Measurements from ENCODE around the gene DLX2. TPM values are rescaled to one million over a fixed set of nuclear protein-coding genes. Genes with fewer than 3 reads are reported as not detected.

DLX2 gene
- total and polyA plus RNA-seq, 9 donors = 0.12 TPM; not detected in 8

DNA sequence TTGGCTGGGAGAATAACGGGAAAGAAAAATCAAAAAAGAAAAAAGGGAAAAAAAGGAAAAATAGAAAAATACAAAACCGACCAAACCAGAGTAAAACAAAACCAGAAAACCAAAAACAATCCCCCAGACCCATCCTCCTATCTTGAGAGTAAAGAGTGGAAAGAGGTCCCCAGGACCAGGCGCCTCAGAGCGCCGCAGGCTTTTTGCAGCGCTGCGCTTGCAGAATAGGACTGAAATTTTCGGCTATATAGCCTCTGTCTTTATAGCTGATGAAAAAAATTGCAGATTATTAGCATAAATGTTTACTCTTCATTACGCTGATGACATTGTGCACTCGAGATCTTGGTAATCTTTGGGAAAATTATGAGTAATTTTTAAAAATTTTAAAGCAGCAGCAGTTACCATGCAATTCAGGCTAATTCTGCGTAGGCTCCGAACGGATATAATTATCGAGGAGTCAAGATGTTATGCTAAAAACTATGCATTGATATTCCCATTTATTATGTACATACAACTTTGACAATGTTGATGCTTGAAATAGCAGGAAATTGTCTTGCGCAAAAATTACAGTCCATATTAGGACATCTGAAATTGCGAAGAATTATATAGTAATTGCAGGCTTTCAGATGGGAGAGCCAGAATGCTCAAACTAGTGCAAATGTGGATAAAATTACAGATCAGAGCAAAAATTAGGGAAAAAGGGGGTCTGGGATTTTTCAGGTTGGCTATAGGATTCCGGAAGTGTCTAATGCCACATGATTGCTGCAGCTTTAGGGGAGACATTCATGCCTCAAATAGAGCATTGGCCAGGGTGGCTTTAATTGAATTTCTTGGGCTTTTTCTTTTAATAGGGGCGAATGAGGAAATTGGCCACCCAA is 9.0 kb downstream of the DLX2 start:
- Histone ChIP-seq H3K4me1 (ENCODE audit: insufficient read depth) (peaks cover 12% of the 10 kb centered on the region), H3K27ac (no peak overlapping the region), H3K36me3 (no peaks in the 10 kb centered on the region), H3K27me3 (peaks cover 25% of the 10 kb centered on the region), H3K4me3 (no peak overlapping the region), H3K9me3 (no peaks in the 10 kb centered on the region)
- TF ChIP-seq EP300 (IDR thresholded peaks at IDR 0.05) (no peak), POLR2A (IDR thresholded peaks at IDR 0.05) (no peak)
- TF ChIP-seq, protein P1, sequence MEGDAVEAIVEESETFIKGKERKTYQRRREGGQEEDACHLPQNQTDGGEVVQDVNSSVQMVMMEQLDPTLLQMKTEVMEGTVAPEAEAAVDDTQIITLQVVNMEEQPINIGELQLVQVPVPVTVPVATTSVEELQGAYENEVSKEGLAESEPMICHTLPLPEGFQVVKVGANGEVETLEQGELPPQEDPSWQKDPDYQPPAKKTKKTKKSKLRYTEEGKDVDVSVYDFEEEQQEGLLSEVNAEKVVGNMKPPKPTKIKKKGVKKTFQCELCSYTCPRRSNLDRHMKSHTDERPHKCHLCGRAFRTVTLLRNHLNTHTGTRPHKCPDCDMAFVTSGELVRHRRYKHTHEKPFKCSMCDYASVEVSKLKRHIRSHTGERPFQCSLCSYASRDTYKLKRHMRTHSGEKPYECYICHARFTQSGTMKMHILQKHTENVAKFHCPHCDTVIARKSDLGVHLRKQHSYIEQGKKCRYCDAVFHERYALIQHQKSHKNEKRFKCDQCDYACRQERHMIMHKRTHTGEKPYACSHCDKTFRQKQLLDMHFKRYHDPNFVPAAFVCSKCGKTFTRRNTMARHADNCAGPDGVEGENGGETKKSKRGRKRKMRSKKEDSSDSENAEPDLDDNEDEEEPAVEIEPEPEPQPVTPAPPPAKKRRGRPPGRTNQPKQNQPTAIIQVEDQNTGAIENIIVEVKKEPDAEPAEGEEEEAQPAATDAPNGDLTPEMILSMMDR (IDR thresholded peaks at IDR 0.05) = no peak
- no peak for DNase-seq
- 20 to 23% (median 22%) methylated on average over 18 of the region's 18 CpGs for whole genome bisulfite sequencing, 3 donors
- intact Hi-C loops (cut with DNase I) = loop anchor here in 1 of 4 donors (10.0 kb wide), 1 partner anchor 399 kb away; no protein-coding TSS in a partner anchor

DNA sequence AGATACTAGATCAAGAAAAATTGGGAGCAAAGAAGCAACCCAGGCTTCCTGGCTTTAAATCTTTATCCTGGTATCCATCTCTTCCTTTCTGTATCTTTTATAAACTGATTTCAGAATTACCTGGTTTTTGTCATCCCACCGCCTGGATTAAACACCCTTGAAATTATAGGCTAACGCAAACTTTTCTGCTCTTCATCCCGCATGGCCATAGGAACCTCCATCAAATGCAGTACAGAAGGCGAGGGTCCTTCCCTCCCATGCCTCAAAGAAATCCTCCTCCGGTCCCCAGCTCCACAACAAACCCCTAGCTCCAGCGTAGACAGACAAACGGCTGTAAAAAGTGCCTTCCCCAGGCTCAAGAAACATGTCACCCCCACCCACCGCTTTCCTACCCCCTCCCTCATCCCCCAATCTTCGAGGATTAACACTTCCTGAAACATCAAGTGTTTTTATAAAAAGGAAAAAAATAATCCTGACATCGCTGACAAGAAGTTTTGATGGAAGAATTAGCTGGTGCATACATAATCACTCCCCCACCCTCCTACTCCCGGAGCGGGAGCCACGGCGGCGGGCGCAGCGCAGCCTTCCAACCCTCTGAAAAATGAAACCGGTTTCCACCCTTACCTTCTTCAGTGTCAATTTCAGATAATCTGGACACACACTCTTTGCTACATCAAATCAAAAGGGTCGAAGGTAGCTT is 9.8 kb downstream of the DLX2 start:
- Histone ChIP-seq H3K36me3 (no peaks in the 10 kb centered on the region), H3K9me3 (no peaks in the 10 kb centered on the region), H3K4me3 (no peak overlapping the region), H3K4me1 (ENCODE audit: insufficient read depth) (peaks cover 12% of the 10 kb centered on the region), H3K27ac (no peak overlapping the region), H3K27me3 (peaks cover 22% of the 10 kb centered on the region)
- WGBS, 3 donors = 11 to 13% (median 12%) methylated on average over 19 of the region's 19 CpGs
- intact Hi-C loops (cut with DNase I) = loop anchor here in 1 of 4 donors (10.0 kb wide), 1 partner anchor 398 kb away; no protein-coding TSS in a partner anchor
- TF ChIP-seq, protein P1 (IDR thresholded peaks at IDR 0.05) = no peak
- no peak for TF ChIP-seq POLR2A (IDR thresholded peaks at IDR 0.05)
- no peak for TF ChIP-seq EP300 (IDR thresholded peaks at IDR 0.05)
- no peak for DNase-seq

DNA sequence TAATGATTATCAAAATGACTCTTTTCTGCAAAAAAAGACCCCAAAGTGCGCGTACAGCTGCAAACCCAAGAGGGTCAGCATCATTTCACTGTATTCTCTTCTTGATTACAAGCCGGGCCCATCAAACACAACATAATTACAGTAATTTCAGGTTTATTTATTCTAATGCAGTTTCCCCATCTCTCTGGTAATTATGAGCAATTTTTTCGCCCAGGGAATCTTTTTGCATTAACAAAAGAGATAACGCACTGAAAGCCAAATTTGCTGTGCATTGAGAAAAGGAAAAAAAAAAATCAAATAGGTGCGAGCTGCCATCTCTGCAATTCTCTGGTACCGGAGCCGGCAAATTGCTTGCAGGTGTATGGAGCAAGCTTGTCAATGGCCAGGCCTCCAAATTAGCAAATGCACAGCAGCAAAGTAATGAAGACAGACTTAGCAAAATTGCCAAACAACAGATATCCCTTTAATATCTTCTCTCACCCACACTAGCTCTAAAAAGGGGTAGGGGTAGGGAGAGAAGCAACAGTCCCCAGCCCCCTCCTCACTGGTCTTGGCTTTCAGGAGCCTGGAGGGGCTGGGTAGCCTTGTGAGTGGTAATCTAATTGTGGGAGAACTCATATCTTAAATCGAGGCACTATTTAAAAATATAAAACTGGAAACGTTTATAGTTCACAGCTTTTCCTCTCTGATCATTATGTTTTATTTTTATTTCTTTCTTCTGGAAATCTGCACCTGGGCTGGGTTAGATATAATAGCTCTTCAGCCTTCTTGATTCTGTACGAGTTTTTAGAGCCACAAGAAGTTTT is 10.7 kb downstream of the DLX2 start:
- Histone ChIP-seq H3K27me3 (peaks cover 29% of the 10 kb centered on the region), H3K9me3 (no peaks in the 10 kb centered on the region), H3K36me3 (no peaks in the 10 kb centered on the region), H3K4me3 (no peak overlapping the region), H3K27ac (no peak overlapping the region), H3K4me1 (ENCODE audit: insufficient read depth) (peaks cover 10% of the 10 kb centered on the region)
- WGBS, 3 donors = 19 to 23% (median 21%) methylated on average over 11 of the region's 11 CpGs
- TF ChIP-seq EP300 (IDR thresholded peaks at IDR 0.05) (no peak), POLR2A (IDR thresholded peaks at IDR 0.05) (no peak)
- TF ChIP-seq, protein P1 (IDR thresholded peaks at IDR 0.05) = no peak
- intact Hi-C loops (cut with DNase I) = loop anchor here in 1 of 4 donors (10.0 kb wide), 1 partner anchor 397 kb away; no protein-coding TSS in a partner anchor
- DNase-seq = no peak
